CD8-positive, alpha-beta memory T cell (primary cell): ENCODE data around the gene MCU. TPM values are rescaled to one million over a fixed set of nuclear protein-coding genes. Genes with fewer than 3 reads are reported as not detected.

ENCODE experiments used
- CTCF ChIA-PET: fragments of 350-600 bp; sonication (Branson Sonifier 250); formaldehyde crosslinking; loops from one replicate; lab custom pipeline; 2021; ENCODE audit warnings: antibody characterized with exemption; lab: Charles Lee
- POLR2A ChIA-PET: fragments of 350-600 bp; sonication (Branson Sonifier 250); formaldehyde crosslinking; loops from one replicate; lab custom pipeline; 2021; ENCODE audit warnings: antibody characterized with exemption; lab: Charles Lee
- DNase-seq, 5 donors: peaks; one replicate each; pipeline versions ENCODE4 v3.0.0 to v3.0.0-alpha.2; 2020 to 2022; ENCODE audit warnings: mixed read lengths in 1 of 5
- H3K27ac ChIP-seq: one replicate; pipeline ENCODE4 v1.7.0; 2013; ENCODE audit warnings: low read depth, mild to moderate bottlenecking, low read length, moderate library complexity
- H3K27me3 ChIP-seq: 2 replicates; pipeline ENCODE4 v1.7.0; 2013; ENCODE audit warnings: low read length, mild to moderate bottlenecking; ENCODE audit not compliant: insufficient read depth, poor library complexity, severe bottlenecking
- H3K36me3 ChIP-seq: 2 replicates; pipeline ENCODE4 v1.7.0; 2013; ENCODE audit warnings: mild to moderate bottlenecking, low read length, moderate library complexity; ENCODE audit not compliant: insufficient read depth
- H3K4me1 ChIP-seq: 2 replicates; pipeline ENCODE4 v1.7.0; 2013; ENCODE audit warnings: mild to moderate bottlenecking, low read length, moderate library complexity; ENCODE audit not compliant: insufficient read depth
- H3K4me3 ChIP-seq: 2 replicates; pipeline ENCODE4 v1.7.0; 2013; ENCODE audit warnings: mild to moderate bottlenecking, low read length
- H3K9me3 ChIP-seq: 2 replicates; pipeline ENCODE4 v1.7.0; 2013; ENCODE audit warnings: mild to moderate bottlenecking, low read length
- H3K27ac Mint-ChIP-seq, 8 donors: one replicate each; pipeline ENCODE4 v1.8.0; 2020 to 2021; ENCODE audit warnings: mixed read lengths in 8 of 8, mild to moderate bottlenecking in 6 of 8, inconsistent platforms in 3 of 8, moderate library complexity in 3 of 8
- H3K27me3 Mint-ChIP-seq, 2 donors: one replicate each; pipeline ENCODE4 v1.8.0; 2020 to 2021; ENCODE audit warnings: mixed read lengths in 2 of 2, mild to moderate bottlenecking in 1 of 2, moderate library complexity in 1 of 2
- H3K36me3 Mint-ChIP-seq, 3 donors: one replicate each; pipeline ENCODE4 v1.8.0; 2020 to 2021; ENCODE audit warnings: mixed read lengths in 3 of 3, inconsistent platforms in 1 of 3, mild to moderate bottlenecking in 1 of 3
- H3K4me1 Mint-ChIP-seq, 3 donors: one replicate each; pipeline ENCODE4 v1.8.0; 2020 to 2021; ENCODE audit warnings: mixed read lengths in 3 of 3, inconsistent platforms in 1 of 3, mild to moderate bottlenecking in 1 of 3
- H3K4me3 Mint-ChIP-seq, 7 donors: one replicate each; pipeline ENCODE4 v1.8.0; 2020 to 2021; ENCODE audit warnings: mixed read lengths in 7 of 7, mild to moderate bottlenecking in 6 of 7, moderate library complexity in 4 of 7, inconsistent platforms in 2 of 7
- H3K9me3 Mint-ChIP-seq, 5 donors: one replicate each; pipeline ENCODE4 v1.8.0; 2020 to 2022; ENCODE audit warnings: mixed read lengths in 5 of 5, mild to moderate bottlenecking in 3 of 5, moderate library complexity in 2 of 5, inconsistent platforms in 1 of 5
- polyA plus RNA-seq: library from polyadenylated mRNA; unstranded; fragments of 300-500 nt; fragmentation: Illumina TruSeq; gene quantifications from one replicate; pipeline ENCODE4 v1.2.3, GENCODE V29; 2021
- total RNA-seq, 2 experiments: library from RNA; stranded (reverse); gene quantifications; one replicate each; pipeline ENCODE4 v1.2.3, GENCODE V29; 2021

MCU gene
- total and polyA plus RNA-seq, 3 experiments from 2014 or later, result 7.9 to 17.6 (median 14.9) TPM

DNA sequence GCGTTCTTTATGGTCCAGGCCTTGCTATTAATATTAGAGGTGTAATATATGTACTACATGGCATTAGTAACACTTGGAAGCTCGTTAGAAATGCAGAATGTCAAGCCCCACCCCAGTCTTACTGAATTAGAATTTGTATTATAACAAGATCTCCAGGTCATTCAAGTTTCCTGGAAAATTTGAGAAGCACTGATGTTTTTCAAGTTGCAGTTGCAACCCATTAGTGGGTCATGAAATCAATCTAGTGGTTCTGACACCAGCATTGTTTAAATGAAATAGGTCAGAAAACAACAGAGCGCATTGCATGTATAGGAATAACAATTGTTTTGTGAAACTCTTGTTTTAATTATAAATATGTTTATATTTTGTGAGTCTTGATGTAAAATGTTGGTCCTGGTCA lies 37.2 kb upstream of the MCU start:
- POLR2A ChIA-PET, result no interaction called here
- Histone ChIP-seq H3K27me3 (no peaks in the 10 kb centered on the region), H3K4me3 (no peak overlapping the region), H3K36me3 (no peaks in the 10 kb centered on the region), H3K9me3 (no peaks in the 10 kb centered on the region), H3K4me1 (no peaks in the 10 kb centered on the region), H3K27ac (no peak overlapping the region)
- CTCF ChIA-PET, result no interaction called here
- Mint-ChIP-seq H3K4me1 (no peaks in the 10 kb centered on the region), H3K9me3 (no peaks in the 10 kb centered on the region), H3K27ac (peak overlapping the region in 1 of 8 donors; percentile 8), H3K27me3 (no peaks in the 10 kb centered on the region), H3K4me3 (no peak overlapping the region), H3K36me3 (peaks cover 0 to 2% (median 0%) of the 10 kb centered on the region in 3 donors)
- DNase-seq, result no peak

DNA sequence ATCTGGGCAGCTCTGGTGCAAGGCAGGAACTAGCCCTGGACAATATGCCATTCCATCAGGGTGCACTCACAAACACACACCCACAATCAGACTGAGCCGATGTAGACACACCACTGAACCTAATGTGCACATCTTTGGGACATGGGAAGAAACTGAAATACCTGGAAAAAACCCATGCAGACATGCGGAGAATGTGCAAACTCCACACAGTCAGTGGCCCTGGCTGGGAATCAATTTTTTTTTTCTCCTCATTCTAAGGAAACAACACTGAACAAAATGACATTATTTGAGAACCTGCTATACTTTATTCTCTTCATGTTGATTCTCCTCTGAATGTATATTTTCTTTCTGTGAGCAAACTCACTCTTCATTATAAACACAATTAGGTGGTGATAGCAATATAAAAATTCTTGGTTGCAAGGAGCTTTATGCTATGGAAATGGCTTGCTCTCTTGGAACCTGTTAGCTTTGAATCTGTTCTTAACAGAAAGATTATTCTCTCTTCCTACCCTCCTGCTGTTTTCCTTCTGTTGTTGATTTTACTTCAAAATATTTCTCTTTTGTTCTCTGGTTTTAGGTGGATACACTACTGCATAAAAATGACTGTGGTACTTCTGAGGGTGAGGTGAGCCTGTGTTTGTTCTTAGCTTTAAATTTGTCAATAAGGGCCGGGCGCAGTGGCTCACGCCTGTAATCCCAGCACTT lies 33.1 kb upstream of the MCU start:
- CTCF ChIA-PET, result no interaction called here
- Mint-ChIP-seq H3K4me3 (no peak overlapping the region), H3K36me3 (peaks cover 0 to 3% (median 2%) of the 10 kb centered on the region in 3 donors), H3K9me3 (no peaks in the 10 kb centered on the region), H3K27ac (peak overlapping the region in 1 of 8 donors; percentile 40), H3K27me3 (no peaks in the 10 kb centered on the region), H3K4me1 (no peaks in the 10 kb centered on the region)
- Histone ChIP-seq H3K9me3 (no peaks in the 10 kb centered on the region), H3K27ac (no peak overlapping the region), H3K27me3 (no peaks in the 10 kb centered on the region), H3K36me3 (no peaks in the 10 kb centered on the region), H3K4me3 (no peak overlapping the region), H3K4me1 (no peaks in the 10 kb centered on the region)
- no peak for DNase-seq
- POLR2A ChIA-PET, result interaction anchor here (0.7 kb wide), 1 partner anchor 24 kb away, joined by 3 read pairs; no protein-coding TSS in a partner anchor

- H3K4me1 Mint-ChIP-seq, result no peaks in the 10 kb centered on the region
- H3K9me3 ChIP-seq, result no peaks in the 10 kb centered on the region
- H3K4me1 ChIP-seq, result no peaks in the 10 kb centered on the region
- H3K27ac ChIP-seq, result no peak overlapping the region
- H3K9me3 Mint-ChIP-seq, result no peaks in the 10 kb centered on the region
- CTCF ChIA-PET, result no interaction called here
- H3K27me3 ChIP-seq, result no peaks in the 10 kb centered on the region
- H3K36me3 Mint-ChIP-seq, result peaks cover 0 to 3% (median 2%) of the 10 kb centered on the region in 3 donors
- H3K27ac Mint-ChIP-seq, result no peak overlapping the region
- H3K27me3 Mint-ChIP-seq, result no peaks in the 10 kb centered on the region
- H3K4me3 ChIP-seq, result no peak overlapping the region
- H3K36me3 ChIP-seq, result no peaks in the 10 kb centered on the region
- DNase-seq, result no peak
- POLR2A ChIA-PET, result no interaction called here
- no peak overlapping the region for H3K4me3 Mint-ChIP-seq
Measured at GRCh38 chr10:72659694-72660093, 32.2 kb upstream of the MCU start.

GRCh38 chr10:72660220-72660619 lies 31.7 kb upstream of the MCU start:
- Mint-ChIP-seq H3K4me3 (no peak overlapping the region), H3K9me3 (no peaks in the 10 kb centered on the region)
- CTCF ChIA-PET, result no interaction called here

GRCh38 chr10:72661431-72661830 lies 30.5 kb upstream of the MCU start:
- DNase-seq, result no peak
- H3K4me1 Mint-ChIP-seq, result no peaks in the 10 kb centered on the region
- Histone ChIP-seq H3K36me3 (no peaks in the 10 kb centered on the region), H3K27me3 (no peaks in the 10 kb centered on the region), H3K27ac (no peak overlapping the region), H3K9me3 (no peaks in the 10 kb centered on the region), H3K4me1 (no peaks in the 10 kb centered on the region), H3K4me3 (no peak overlapping the region)
- H3K27ac Mint-ChIP-seq, result no peak overlapping the region
- H3K9me3 Mint-ChIP-seq, result no peaks in the 10 kb centered on the region
- CTCF ChIA-PET, result no interaction called here
- POLR2A ChIA-PET, result no interaction called here
- peaks cover 0 to 3% (median 0%) of the 10 kb centered on the region in 3 donors for H3K36me3 Mint-ChIP-seq
- H3K4me3 Mint-ChIP-seq, result no peak overlapping the region
- peaks cover 0 to 1% of the 10 kb centered on the region in 2 donors for H3K27me3 Mint-ChIP-seq

More at GRCh38 chr10:72660220-72660619, 31.7 kb upstream of the MCU start:
- Mint-ChIP-seq H3K27me3 (no peaks in the 10 kb centered on the region), H3K27ac (no peak overlapping the region), H3K4me1 (no peaks in the 10 kb centered on the region), H3K36me3 (peaks cover 0 to 3% (median 2%) of the 10 kb centered on the region in 3 donors)
- no peaks in the 10 kb centered on the region for H3K9me3 ChIP-seq
- no peaks in the 10 kb centered on the region for H3K36me3 ChIP-seq
- no peak overlapping the region for H3K4me3 ChIP-seq
- POLR2A ChIA-PET, result no interaction called here
- H3K27ac ChIP-seq, result no peak overlapping the region
- H3K27me3 ChIP-seq, result no peaks in the 10 kb centered on the region
- no peaks in the 10 kb centered on the region for H3K4me1 ChIP-seq
- no peak for DNase-seq

DNA sequence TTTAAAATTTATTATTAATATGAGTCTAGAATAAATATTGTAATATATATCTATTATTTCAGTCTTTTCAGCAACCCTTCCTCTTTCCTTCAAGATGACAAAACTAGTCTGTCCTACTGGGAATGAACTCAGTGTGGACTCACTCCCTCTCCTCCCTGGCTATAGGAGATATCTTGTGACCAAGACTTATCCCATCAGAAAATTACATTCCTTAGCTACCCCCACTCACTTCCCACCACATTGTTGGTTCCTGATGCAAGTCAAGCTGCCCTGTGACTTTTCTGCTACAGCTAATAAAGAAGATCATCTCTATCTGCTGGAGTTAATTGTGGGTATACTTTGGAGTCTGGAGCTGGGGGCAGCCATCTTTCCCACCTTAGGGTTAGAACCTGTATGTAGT lies 28.0 kb upstream of the MCU start:
- Histone ChIP-seq H3K27ac (no peak overlapping the region), H3K27me3 (no peaks in the 10 kb centered on the region), H3K9me3 (no peaks in the 10 kb centered on the region), H3K4me1 (no peaks in the 10 kb centered on the region), H3K4me3 (no peak overlapping the region), H3K36me3 (no peaks in the 10 kb centered on the region)
- Mint-ChIP-seq H3K4me3 (no peak overlapping the region), H3K9me3 (no peaks in the 10 kb centered on the region), H3K27ac (no peak overlapping the region), H3K36me3 (peaks cover 0 to 3% (median 0%) of the 10 kb centered on the region in 3 donors), H3K4me1 (no peaks in the 10 kb centered on the region), H3K27me3 (peaks cover 3 to 6% of the 10 kb centered on the region in 2 donors)
- DNase-seq, result no peak
- ChIA-PET POLR2A (no interaction called here), CTCF (no interaction called here)

- Histone ChIP-seq H3K4me1 (no peaks in the 10 kb centered on the region), H3K27ac (no peak overlapping the region), H3K27me3 (no peaks in the 10 kb centered on the region), H3K4me3 (no peak overlapping the region), H3K9me3 (no peaks in the 10 kb centered on the region), H3K36me3 (no peaks in the 10 kb centered on the region)
- DNase-seq, result no peak
- CTCF ChIA-PET, result no interaction called here
- POLR2A ChIA-PET, result no interaction called here
- H3K9me3 Mint-ChIP-seq, result no peaks in the 10 kb centered on the region
- H3K4me3 Mint-ChIP-seq, result no peak overlapping the region
- H3K36me3 Mint-ChIP-seq, result no peaks in the 10 kb centered on the region
- no peak overlapping the region for H3K27ac Mint-ChIP-seq
- no peaks in the 10 kb centered on the region for H3K4me1 Mint-ChIP-seq
- H3K27me3 Mint-ChIP-seq, result peaks cover 3 to 6% of the 10 kb centered on the region in 2 donors
Measured at GRCh38 chr10:72665925-72666324, 26.0 kb upstream of the MCU start.

DNA sequence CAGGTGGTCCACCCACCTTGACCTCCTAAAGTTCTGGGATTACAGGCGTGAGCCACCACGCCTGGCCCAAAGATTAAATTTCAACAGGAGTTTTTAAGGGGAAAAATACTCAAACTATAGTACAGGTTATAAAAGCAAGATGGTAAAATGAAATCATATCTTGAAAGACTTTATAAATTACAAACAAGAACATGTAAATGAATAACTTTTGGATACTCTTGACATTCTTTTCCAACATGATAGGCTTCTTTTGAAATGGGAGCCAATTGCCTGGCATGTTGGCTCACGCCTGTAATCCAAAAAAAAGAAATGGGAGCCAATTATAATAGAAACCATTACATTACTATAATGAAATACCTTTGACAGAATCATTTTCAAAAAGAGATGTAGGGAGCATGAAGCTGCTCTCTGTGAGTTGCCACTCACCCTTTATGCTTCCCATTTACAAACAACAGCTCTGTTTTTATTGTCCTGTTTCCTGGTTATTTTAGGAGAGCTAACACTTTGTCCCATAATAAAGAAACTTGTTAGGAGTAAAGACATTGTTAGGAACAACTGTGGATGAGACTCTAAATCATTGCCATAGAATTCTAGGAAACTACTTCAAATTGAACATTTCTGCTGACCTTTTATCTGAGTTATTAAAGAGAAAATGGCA lies 24.6 kb upstream of the MCU start:
- H3K4me3 Mint-ChIP-seq, result no peak overlapping the region
- Histone ChIP-seq H3K27me3 (no peaks in the 10 kb centered on the region), H3K4me3 (no peak overlapping the region), H3K4me1 (no peaks in the 10 kb centered on the region), H3K27ac (no peak overlapping the region), H3K36me3 (no peaks in the 10 kb centered on the region), H3K9me3 (no peaks in the 10 kb centered on the region)
- CTCF ChIA-PET, result no interaction called here
- no peaks in the 10 kb centered on the region for H3K36me3 Mint-ChIP-seq
- POLR2A ChIA-PET, result interaction anchor here (0.6 kb wide), 1 partner anchor 10 kb away, joined by 3 read pairs; no protein-coding TSS in a partner anchor
- H3K27me3 Mint-ChIP-seq, result peaks cover 3 to 10% of the 10 kb centered on the region in 2 donors
- H3K9me3 Mint-ChIP-seq, result no peaks in the 10 kb centered on the region
- H3K27ac Mint-ChIP-seq, result no peak overlapping the region
- no peaks in the 10 kb centered on the region for H3K4me1 Mint-ChIP-seq
- DNase-seq, result no peak
